GM12891 (cell line): ENCODE data around the gene NANOS2.

Experiments used
- DNase-seq: peaks from one replicate; pipeline ENCODE4 v3.0.0; 2011; ENCODE audit warnings: low spot score; ENCODE audit not compliant: insufficient read length
- FAIRE-seq: peaks from 2 replicates; lab custom pipeline; 2011; peaks lifted over from hg19 to GRCh38; lab: Jason Lieb, UNC
- PAX5 ChIP-seq: IDR thresholded peaks from 2 replicates; pipeline ENCODE4 v1.6.1; 2011; ENCODE audit warnings: low read length, moderate library complexity, mild to moderate bottlenecking; ENCODE audit not compliant: insufficient read depth, severe bottlenecking
- POLR2A ChIP-seq: IDR thresholded peaks from 2 replicates; pipeline ENCODE4 v1.6.1; 2011; ENCODE audit warnings: low read depth, low read length, control low read depth
- POLR2AphosphoS5 ChIP-seq: IDR thresholded peaks from 2 replicates; pipeline ENCODE4 v1.6.1; 2011; ENCODE audit warnings: low read depth, low read length, control low read depth
- POU2F2 ChIP-seq: IDR thresholded peaks from 2 replicates; pipeline ENCODE4 v1.6.1; 2011; ENCODE audit warnings: low read depth, mild to moderate bottlenecking, control low read depth, low read length, moderate library complexity
- SPI1 ChIP-seq: IDR thresholded peaks from 2 replicates; pipeline ENCODE4 v1.6.1; 2011; ENCODE audit warnings: low read depth, low read length, control low read depth
- TAF1 ChIP-seq: IDR thresholded peaks from 2 replicates; pipeline ENCODE4 v1.6.1; 2011; ENCODE audit warnings: low read depth, low read length, control low read depth

Gene NANOS2

GRCh38 chr19:45952686-45953505 is 38.3 kb upstream of the NANOS2 start:
- FAIRE-seq (peak; percentile 26), DNase-seq (no peak)
- TF ChIP-seq PAX5 (no peak), POU2F2 (no peak), POLR2A (no peak), SPI1 (0 out of 2 replicates have a peak, but pooled peaks have one; percentile 15), POLR2AphosphoS5 (no peak)

- DNase-seq: no peak
- no peak for FAIRE-seq
- TF ChIP-seq POU2F2: no peak
- no peak for TF ChIP-seq PAX5
- no peak for TF ChIP-seq POLR2AphosphoS5
- no peak for TF ChIP-seq POLR2A
- no peak for TF ChIP-seq TAF1
- no peak for TF ChIP-seq SPI1
Observed at GRCh38 chr19:45952341-45952685, 37.7 kb upstream of the NANOS2 start.

GRCh38 chr19:45947926-45948325 is 33.3 kb upstream of the NANOS2 start:
- DNase-seq (no peak), FAIRE-seq (no peak)

GRCh38 chr19:45940515-45940805 is 25.9 kb upstream of the NANOS2 start:
- TF ChIP-seq TAF1 (no peak), POLR2AphosphoS5 (no peak), POLR2A (no peak), SPI1 (no peak)
- DNase-seq (no peak), FAIRE-seq (no peak)

More at GRCh38 chr19:45947926-45948325, 33.3 kb upstream of the NANOS2 start:
- TF ChIP-seq POU2F2 (no peak), SPI1 (no peak)

GRCh38 chr19:45939792-45940514 is 25.4 kb upstream of the NANOS2 start:
- TF ChIP-seq TAF1 (no peak), POLR2AphosphoS5 (no peak), POLR2A (no peak), SPI1 (no peak)
- FAIRE-seq (no peak), DNase-seq (no peak)

GRCh38 chr19:45938733-45939319 is 24.2 kb upstream of the NANOS2 start:
- TF ChIP-seq TAF1 (no peak), SPI1 (no peak), PAX5 (no peak), POU2F2 (no peak), POLR2A (no peak), POLR2AphosphoS5 (no peak)
- no peak for DNase-seq
- FAIRE-seq: no peak

GRCh38 chr19:45935267-45935666 is 20.7 kb upstream of the NANOS2 start:
- DNase-seq (no peak), FAIRE-seq (no peak)
- TF ChIP-seq PAX5 (no peak), POU2F2 (no peak), POLR2AphosphoS5 (no peak)

- no peak for FAIRE-seq
- no peak for TF ChIP-seq SPI1
- no peak for TF ChIP-seq POLR2A
- TF ChIP-seq PAX5: no peak
- no peak for TF ChIP-seq TAF1
- no peak for TF ChIP-seq POLR2AphosphoS5
- no peak for TF ChIP-seq POU2F2
- DNase-seq: no peak
Observed at GRCh38 chr19:45934551-45935230, 20.1 kb upstream of the NANOS2 start.

- no peak for FAIRE-seq
- DNase-seq: no peak
- no peak for TF ChIP-seq SPI1
Observed at GRCh38 chr19:45933759-45934158, 19.2 kb upstream of the NANOS2 start.

GRCh38 chr19:45931055-45931454 is 16.5 kb upstream of the NANOS2 start:
- DNase-seq: no peak
- no peak for FAIRE-seq
- TF ChIP-seq PAX5: no peak

GRCh38 chr19:45929247-45929646 is 14.7 kb upstream of the NANOS2 start:
- FAIRE-seq: no peak
- no peak for DNase-seq
- TF ChIP-seq POLR2A (no peak), POLR2AphosphoS5 (no peak), POU2F2 (no peak), PAX5 (no peak), TAF1 (no peak), SPI1 (no peak)
